Activated CD4-positive, alpha-beta memory T cell treated with anti-CD3 and anti-CD28 coated beads for 36 hours (primary cell): ENCODE results near the gene APP. TPM values are rescaled to one million over a fixed set of nuclear protein-coding genes. Genes with fewer than 3 reads are reported as not detected.

Source experiments
- CTCF ChIA-PET: fragments of 350-600 bp; sonication (Branson Sonifier 250); formaldehyde crosslinking; loops from one replicate; lab custom pipeline; 2021; ENCODE audit warnings: antibody characterized with exemption, inconsistent platforms; lab: Charles Lee
- POLR2A ChIA-PET: fragments of 350-600 bp; sonication (Branson Sonifier 250); formaldehyde crosslinking; loops from one replicate; lab custom pipeline; 2021; ENCODE audit warnings: antibody characterized with exemption; lab: Charles Lee
- DNase-seq: peaks from one replicate; pipeline ENCODE4 v3.0.0-alpha.2; 2020
- H3K27ac Mint-ChIP-seq: one replicate; pipeline ENCODE4 v1.8.0; 2021; ENCODE audit warnings: mixed read lengths
- H3K27me3 Mint-ChIP-seq: one replicate; pipeline ENCODE4 v1.8.0; 2021; ENCODE audit warnings: mixed read lengths
- H3K36me3 Mint-ChIP-seq: one replicate; pipeline ENCODE4 v1.8.0; 2021; ENCODE audit warnings: mixed read lengths
- H3K4me1 Mint-ChIP-seq: one replicate; pipeline ENCODE4 v1.8.0; 2021; ENCODE audit warnings: low read depth, mixed read lengths
- H3K4me3 Mint-ChIP-seq: one replicate; pipeline ENCODE4 v1.8.0; 2021; ENCODE audit warnings: mild to moderate bottlenecking, mixed read lengths
- H3K9me3 Mint-ChIP-seq: one replicate; pipeline ENCODE4 v1.8.0; 2021; ENCODE audit warnings: mixed read lengths
- intact Hi-C: fragments of 100-400 bp; cut with micrococcal nuclease; formaldehyde crosslinking; loops from one replicate; pipeline ENCODE4 v1.15.1; 2023
- total RNA-seq, 2 experiments: library from RNA; stranded (reverse); gene quantifications; one replicate each; pipeline ENCODE4 v1.2.3, GENCODE V29; 2021

APP gene
- total RNA-seq, 2 experiments from 2014 or later: 46.3 to 47.1 TPM

GRCh38 chr21:25909341-25909740 lies 261.2 kb downstream of the APP start:
- H3K27me3 Mint-ChIP-seq: no peaks in the 10 kb centered on the region
- no peaks in the 10 kb centered on the region for H3K9me3 Mint-ChIP-seq
- intact Hi-C loops: no loop called here
- no peaks in the 10 kb centered on the region for H3K4me1 Mint-ChIP-seq
- no peak for DNase-seq
- no peak overlapping the region for H3K27ac Mint-ChIP-seq
- ChIA-PET CTCF (no interaction called here), POLR2A (no interaction called here)
- H3K4me3 Mint-ChIP-seq: no peak overlapping the region
- no peaks in the 10 kb centered on the region for H3K36me3 Mint-ChIP-seq

- Mint-ChIP-seq H3K36me3 (no peaks in the 10 kb centered on the region), H3K27ac (no peak overlapping the region), H3K4me1 (no peaks in the 10 kb centered on the region), H3K27me3 (no peaks in the 10 kb centered on the region), H3K9me3 (no peaks in the 10 kb centered on the region), H3K4me3 (no peak overlapping the region)
- DNase-seq: no peak
- POLR2A ChIA-PET: interaction anchor here (0.6 kb wide), 1 partner anchor 59 kb away, joined by 3 read pairs; no protein-coding TSS in a partner anchor
- CTCF ChIA-PET: interaction anchor here (0.7 kb wide), 1 partner anchor 809 kb away, joined by 3 read pairs; no protein-coding TSS in a partner anchor
- intact Hi-C loops: no loop called here
Observed at GRCh38 chr21:25908495-25908894, 262.1 kb downstream of the APP start.

GRCh38 chr21:25907573-25908275 lies 262.8 kb downstream of the APP start:
- H3K27ac Mint-ChIP-seq: no peak overlapping the region
- no peak overlapping the region for H3K4me3 Mint-ChIP-seq
- intact Hi-C loops: no loop called here
- ChIA-PET CTCF (no interaction called here), POLR2A (no interaction called here)
- no peaks in the 10 kb centered on the region for H3K9me3 Mint-ChIP-seq
- H3K27me3 Mint-ChIP-seq: no peaks in the 10 kb centered on the region
- no peaks in the 10 kb centered on the region for H3K36me3 Mint-ChIP-seq
- H3K4me1 Mint-ChIP-seq: no peaks in the 10 kb centered on the region
- no peak for DNase-seq

- no peaks in the 10 kb centered on the region for H3K4me1 Mint-ChIP-seq
- DNase-seq: no peak
- no peak overlapping the region for H3K4me3 Mint-ChIP-seq
- no peaks in the 10 kb centered on the region for H3K27me3 Mint-ChIP-seq
- ChIA-PET CTCF (no interaction called here), POLR2A (no interaction called here)
- intact Hi-C loops: no loop called here
- H3K27ac Mint-ChIP-seq: no peak overlapping the region
- H3K9me3 Mint-ChIP-seq: no peaks in the 10 kb centered on the region
- H3K36me3 Mint-ChIP-seq: no peaks in the 10 kb centered on the region
Observed at GRCh38 chr21:25906587-25906986, 264.0 kb downstream of the APP start.

- no peak overlapping the region for H3K27ac Mint-ChIP-seq
- no peak overlapping the region for H3K4me3 Mint-ChIP-seq
- H3K27me3 Mint-ChIP-seq: no peaks in the 10 kb centered on the region
- H3K4me1 Mint-ChIP-seq: no peaks in the 10 kb centered on the region
- no peak for DNase-seq
- intact Hi-C loops: no loop called here
- H3K36me3 Mint-ChIP-seq: no peaks in the 10 kb centered on the region
- CTCF ChIA-PET: no interaction called here
- POLR2A ChIA-PET: no interaction called here
- no peaks in the 10 kb centered on the region for H3K9me3 Mint-ChIP-seq
Observed at GRCh38 chr21:25905126-25905525, 265.4 kb downstream of the APP start.

- Mint-ChIP-seq H3K4me3 (no peak overlapping the region), H3K27me3 (no peaks in the 10 kb centered on the region), H3K36me3 (no peaks in the 10 kb centered on the region), H3K27ac (no peak overlapping the region), H3K4me1 (no peaks in the 10 kb centered on the region), H3K9me3 (no peaks in the 10 kb centered on the region)
- ChIA-PET POLR2A (no interaction called here), CTCF (no interaction called here)
- intact Hi-C loops: no loop called here
- DNase-seq: no peak
Observed at GRCh38 chr21:25904044-25904695, 266.4 kb downstream of the APP start.

- POLR2A ChIA-PET: no interaction called here
- H3K9me3 Mint-ChIP-seq: no peaks in the 10 kb centered on the region
- CTCF ChIA-PET: no interaction called here
- DNase-seq: no peak
- no peaks in the 10 kb centered on the region for H3K4me1 Mint-ChIP-seq
- H3K36me3 Mint-ChIP-seq: no peaks in the 10 kb centered on the region
- intact Hi-C loops: no loop called here
- no peak overlapping the region for H3K4me3 Mint-ChIP-seq
- no peak overlapping the region for H3K27ac Mint-ChIP-seq
- no peaks in the 10 kb centered on the region for H3K27me3 Mint-ChIP-seq
Observed at GRCh38 chr21:25903607-25904006, 267.0 kb downstream of the APP start.

GRCh38 chr21:25901330-25901979 lies 269.1 kb downstream of the APP start:
- CTCF ChIA-PET: interaction anchor here (1.2 to 1.8 kb wide), 2 partner anchors 267 to 269 kb away, joined by 3 to 9 read pairs; partner anchors contain the start of gene APP
- Mint-ChIP-seq H3K27me3 (no peaks in the 10 kb centered on the region), H3K4me3 (no peak overlapping the region), H3K9me3 (no peaks in the 10 kb centered on the region), H3K36me3 (no peaks in the 10 kb centered on the region), H3K27ac (no peak overlapping the region), H3K4me1 (no peaks in the 10 kb centered on the region)
- POLR2A ChIA-PET: no interaction called here
- DNase-seq: no peak
- intact Hi-C loops: no loop called here

GRCh38 chr21:25898671-25899070 lies 271.9 kb downstream of the APP start:
- Mint-ChIP-seq H3K36me3 (no peaks in the 10 kb centered on the region), H3K27me3 (no peaks in the 10 kb centered on the region), H3K4me1 (no peaks in the 10 kb centered on the region), H3K4me3 (no peak overlapping the region), H3K9me3 (no peaks in the 10 kb centered on the region), H3K27ac (no peak overlapping the region)
- ChIA-PET CTCF (interaction anchor here (0.6 to 0.7 kb wide), 3 partner anchors 36 to 428 kb away, joined by 3 to 6 read pairs (median 3); no protein-coding TSS in a partner anchor), POLR2A (interaction anchor here (0.6 kb wide), 1 partner anchor 26 kb away, joined by 3 read pairs; no protein-coding TSS in a partner anchor)
- intact Hi-C loops: loop anchor here (5.0 kb wide), 1 partner anchor 819 kb away; no protein-coding TSS in a partner anchor
- DNase-seq: no peak

GRCh38 chr21:25897383-25897782 lies 273.2 kb downstream of the APP start:
- H3K36me3 Mint-ChIP-seq: no peaks in the 10 kb centered on the region
- intact Hi-C loops: loop anchor here (5.0 kb wide), 1 partner anchor 820 kb away; no protein-coding TSS in a partner anchor
- CTCF ChIA-PET: interaction anchor here (1.0 kb wide), 1 partner anchor 91 kb away, joined by 5 read pairs; no protein-coding TSS in a partner anchor

GRCh38 chr21:25896501-25897056 lies 274.0 kb downstream of the APP start:
- H3K4me1 Mint-ChIP-seq: no peaks in the 10 kb centered on the region
- no peak for DNase-seq
- CTCF ChIA-PET: interaction anchor here (1.0 to 2.5 kb wide), 8 partner anchors 14 to 817 kb away, joined by 3 to 17 read pairs (median 4); partner anchors contain the start of gene APP
- no peaks in the 10 kb centered on the region for H3K9me3 Mint-ChIP-seq
- intact Hi-C loops: loop anchor here (5.0 kb wide), 1 partner anchor 821 kb away; no protein-coding TSS in a partner anchor
- no peaks in the 10 kb centered on the region for H3K27me3 Mint-ChIP-seq
- H3K36me3 Mint-ChIP-seq: no peaks in the 10 kb centered on the region
- no peak overlapping the region for H3K4me3 Mint-ChIP-seq
- H3K27ac Mint-ChIP-seq: no peak overlapping the region
- POLR2A ChIA-PET: no interaction called here

More at GRCh38 chr21:25897383-25897782, 273.2 kb downstream of the APP start:
- no peaks in the 10 kb centered on the region for H3K9me3 Mint-ChIP-seq
- H3K4me1 Mint-ChIP-seq: no peaks in the 10 kb centered on the region
- H3K4me3 Mint-ChIP-seq: no peak overlapping the region
- no peak for DNase-seq
- H3K27ac Mint-ChIP-seq: no peak overlapping the region
- POLR2A ChIA-PET: no interaction called here
- H3K27me3 Mint-ChIP-seq: no peaks in the 10 kb centered on the region
